Right cardiac atrium (tissue), 5 donors: ENCODE data around the gene USP22. TPM values are rescaled to one million over a fixed set of nuclear protein-coding genes. Genes with fewer than 3 reads are reported as not detected.

ENCODE experiments used
- ATAC-seq, 2 donors: fragments of 200-7000 bp; cut with Tn5 transposase; one replicate each; pipeline versions ENCODE4 v1.8.0 to v1.9.1; 2020; ENCODE audit warnings: moderate library complexity in 2 of 2, mild to moderate bottlenecking in 1 of 2
- DNase-seq, 3 donors: peaks; one replicate each; pipeline ENCODE4 v3.0.0-alpha.2; 2020
- H3K27ac ChIP-seq: one replicate; pipeline ENCODE4 v1.5.1; 2013; ENCODE audit warnings: mild to moderate bottlenecking, low read length, control low read depth, moderate library complexity
- H3K27me3 ChIP-seq: one replicate; pipeline ENCODE4 v1.6.1; 2013; ENCODE audit not compliant: control insufficient read depth, insufficient read depth
- H3K4me1 ChIP-seq: one replicate; pipeline ENCODE4 v1.6.1; 2013; ENCODE audit warnings: low read length; ENCODE audit not compliant: control insufficient read depth, insufficient read depth
- H3K4me3 ChIP-seq: one replicate; pipeline ENCODE4 v1.5.1; 2013; ENCODE audit warnings: low read length, control low read depth
- H3K9me3 ChIP-seq: one replicate; pipeline ENCODE4 v1.6.1; 2013; ENCODE audit warnings: low read length; ENCODE audit not compliant: control insufficient read depth
- WGBS: extraction: QIAGEN DNeasy Blood & Tissue Kit; methylation state at CpG from one replicate; pipeline ENCODE4 v1.1.7; 2013; 5-methylcytosine and 5-hydroxymethylcytosine counted together
- intact Hi-C, 4 donors: fragments of 100-400 bp; cut with DNase I; formaldehyde crosslinking; loops; one replicate each; pipeline versions ENCODE4 v1.11.0 to v1.14.0; 2022 to 2023
- polyA plus RNA-seq: library from polyadenylated mRNA; stranded (reverse); fragments of 200-250 nt; gene quantifications from one replicate; pipeline ENCODE4 v1.2.3, GENCODE V29; 2013
- total RNA-seq, 4 donors: library from RNA; stranded (reverse); fragmentation: NEBNext Ultra II Directional; extraction: Animal tissue kit (Norgen Biotek cat#: 25700); gene quantifications; one replicate each; pipeline ENCODE4 v1.2.1, GENCODE V29; 2021
- donor health status: healthy with polysubstance abuse.
- donor health status: DM: no; HTN: yes; CAD: no.
- donor health status: DM: no; HTN: no; CAD: no.
- donor health status: DM: no; HTN: yes; CAD: no; lungs with severe emphysema.
- donor health status: DM: yes; HTN: yes; CAD: no.

The USP22 gene
- total and polyA plus RNA-seq, 5 donors = 52.2 to 175 (median 165) TPM

- DNase-seq (peak in 2 of 3 donors; percentile 82 to 85), ATAC-seq (peak; percentile 22 to 53)
- WGBS = 58% methylated on average over 17 of the region's 17 CpGs
- Histone ChIP-seq H3K27me3 (no peaks in the 10 kb centered on the region), H3K9me3 (no peaks in the 10 kb centered on the region), H3K4me3 (no peak overlapping the region), H3K27ac (no peak overlapping the region), H3K4me1 (no peaks in the 10 kb centered on the region)
- intact Hi-C loops = loop anchor here in 2 of 4 donors (5.0 to 10.0 kb wide), 3 partner anchors 61 to 766 kb away; no protein-coding TSS in a partner anchor
Measured at GRCh38 chr17:20992987-20993862, 49.6 kb downstream of the USP22 start.

- no peaks in the 10 kb centered on the region for H3K4me1 ChIP-seq
- no peaks in the 10 kb centered on the region for H3K27me3 ChIP-seq
- ATAC-seq = no peak
- DNase-seq = peak in 1 of 3 donors; percentile 61
- H3K27ac ChIP-seq = no peak overlapping the region
- no peak overlapping the region for H3K4me3 ChIP-seq
- intact Hi-C loops = loop anchor here in 2 of 4 donors (5.0 to 10.0 kb wide), 3 partner anchors 60 to 765 kb away; no protein-coding TSS in a partner anchor
- 71% methylated on average over 12 of the region's 12 CpGs for WGBS
- no peaks in the 10 kb centered on the region for H3K9me3 ChIP-seq
Measured at GRCh38 chr17:20992416-20992815, 50.4 kb downstream of the USP22 start.

DNA sequence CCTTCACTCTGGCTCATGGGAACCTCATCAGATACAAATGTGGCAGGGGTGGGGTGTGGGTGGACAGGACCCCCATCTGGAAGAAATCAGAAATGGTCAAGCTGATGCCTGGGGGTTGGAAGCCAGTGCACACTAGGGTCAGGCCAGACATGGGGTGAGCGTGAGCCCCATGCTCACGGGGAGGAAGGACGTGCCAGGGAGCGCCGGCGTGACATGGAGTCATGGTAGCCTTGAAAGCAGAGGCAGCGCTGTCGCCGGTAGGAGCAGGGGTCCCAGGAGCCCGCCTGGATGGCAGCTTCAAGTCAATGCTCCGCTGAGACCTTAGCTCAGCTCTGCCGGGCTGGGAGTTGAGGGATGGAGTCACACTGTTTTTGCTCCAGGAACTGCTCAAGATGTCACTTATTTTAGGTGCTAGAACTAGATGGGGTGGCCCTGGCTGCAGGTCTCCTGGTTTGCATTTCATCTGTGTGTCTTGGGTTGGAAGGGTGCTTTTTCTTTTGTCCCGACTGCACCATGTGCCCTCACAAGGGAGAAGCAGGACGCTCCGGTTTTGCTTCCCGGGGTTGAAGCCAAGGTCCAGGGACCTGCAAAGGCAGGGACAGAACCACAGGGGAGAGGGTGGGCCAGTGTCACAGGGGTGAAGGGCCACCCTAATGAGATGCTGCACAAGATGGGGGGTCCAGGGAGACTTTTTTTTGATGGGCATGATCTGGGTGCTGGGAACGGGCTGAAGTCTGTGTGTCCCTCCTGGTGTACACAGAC, 51.4 kb downstream of the USP22 start:
- Histone ChIP-seq H3K4me3 (no peak overlapping the region), H3K27me3 (no peaks in the 10 kb centered on the region), H3K9me3 (no peaks in the 10 kb centered on the region), H3K4me1 (no peaks in the 10 kb centered on the region), H3K27ac (no peak overlapping the region)
- ATAC-seq = no peak
- intact Hi-C loops = loop anchor here in 2 of 4 donors (5.0 to 10.0 kb wide), 3 partner anchors 59 to 764 kb away; no protein-coding TSS in a partner anchor
- 83% methylated on average over 17 of the region's 17 CpGs for WGBS
- DNase-seq = no peak

DNA sequence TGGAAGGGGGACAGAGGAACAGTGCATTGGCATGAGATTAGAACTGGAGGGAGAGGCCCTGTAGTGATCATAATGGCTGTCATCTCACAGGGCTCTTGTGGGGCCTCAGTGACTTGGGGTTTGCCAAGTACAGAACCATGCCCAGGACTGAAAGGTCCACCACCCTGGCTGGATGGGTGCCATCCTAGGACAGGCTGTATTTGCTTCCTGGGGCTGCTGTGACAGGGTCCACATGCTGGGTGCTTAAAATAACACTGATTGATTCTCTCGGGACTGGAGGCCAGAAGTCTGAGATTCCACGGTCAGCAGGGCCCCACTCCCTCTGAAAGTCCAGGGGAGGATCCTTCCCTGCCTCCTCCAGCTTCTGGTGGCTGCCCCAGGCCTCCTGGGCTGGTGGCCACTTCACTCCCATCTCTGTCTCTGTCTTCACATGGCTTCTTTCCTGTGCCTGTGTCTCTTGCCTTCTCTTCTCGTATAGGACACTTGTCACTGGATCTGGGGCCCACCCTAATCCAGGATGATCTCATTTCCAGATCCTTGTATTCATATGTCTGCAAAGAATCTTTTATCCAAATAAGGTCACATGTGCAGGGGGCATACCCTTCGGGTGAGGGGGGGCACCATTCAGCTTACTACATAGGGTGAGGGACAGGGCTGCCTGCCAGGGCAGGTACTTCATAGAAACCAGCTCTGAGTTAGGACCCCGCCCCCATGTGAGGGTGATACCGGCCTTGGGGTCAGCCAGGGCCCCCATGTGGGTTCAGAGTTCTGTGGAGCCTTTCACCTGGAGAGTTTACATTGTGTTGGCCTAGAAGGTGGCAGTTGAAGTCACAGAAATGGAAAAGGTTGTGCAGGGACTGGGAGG, 52.6 kb downstream of the USP22 start:
- WGBS = 50% methylated on average over 6 of the region's 6 CpGs
- Histone ChIP-seq H3K4me1 (no peaks in the 10 kb centered on the region), H3K27ac (no peak overlapping the region), H3K9me3 (no peaks in the 10 kb centered on the region), H3K4me3 (no peak overlapping the region), H3K27me3 (no peaks in the 10 kb centered on the region)
- intact Hi-C loops = loop anchor here in 2 of 4 donors (5.0 to 10.0 kb wide), 3 partner anchors 58 to 763 kb away; no protein-coding TSS in a partner anchor
- DNase-seq (no peak), ATAC-seq (no peak)

GRCh38 chr17:20989481-20989880, 53.3 kb downstream of the USP22 start:
- WGBS = 90% methylated on average over 7 of the region's 7 CpGs
- intact Hi-C loops = no loop called here
- no peak for DNase-seq
- no peaks in the 10 kb centered on the region for H3K27me3 ChIP-seq
- H3K27ac ChIP-seq = no peak overlapping the region
- no peak overlapping the region for H3K4me3 ChIP-seq
- H3K4me1 ChIP-seq = no peaks in the 10 kb centered on the region
- H3K9me3 ChIP-seq = no peaks in the 10 kb centered on the region
- no peak for ATAC-seq

GRCh38 chr17:20988896-20989295, 53.9 kb downstream of the USP22 start:
- 91% methylated on average over 3 of the region's 3 CpGs for WGBS
- H3K27me3 ChIP-seq = no peaks in the 10 kb centered on the region
- no peak for ATAC-seq

GRCh38 chr17:20988001-20988636, 54.7 kb downstream of the USP22 start:
- Histone ChIP-seq H3K27me3 (no peaks in the 10 kb centered on the region), H3K4me1 (no peaks in the 10 kb centered on the region), H3K4me3 (no peak overlapping the region), H3K27ac (no peak overlapping the region), H3K9me3 (no peaks in the 10 kb centered on the region)
- ATAC-seq (no peak), DNase-seq (no peak)
- intact Hi-C loops = no loop called here
- WGBS = 88% methylated on average over 11 of the region's 11 CpGs

More at GRCh38 chr17:20988896-20989295, 53.9 kb downstream of the USP22 start:
- no peak overlapping the region for H3K4me3 ChIP-seq
- no peak for DNase-seq
- intact Hi-C loops = no loop called here
- no peaks in the 10 kb centered on the region for H3K4me1 ChIP-seq
- no peak overlapping the region for H3K27ac ChIP-seq
- H3K9me3 ChIP-seq = no peaks in the 10 kb centered on the region

- ATAC-seq = no peak
- DNase-seq = no peak
- Histone ChIP-seq H3K9me3 (no peaks in the 10 kb centered on the region), H3K4me3 (no peak overlapping the region), H3K4me1 (no peaks in the 10 kb centered on the region), H3K27ac (no peak overlapping the region), H3K27me3 (no peaks in the 10 kb centered on the region)
- intact Hi-C loops = no loop called here
- WGBS = 88% methylated on average over 5 of the region's 5 CpGs
Measured at GRCh38 chr17:20987511-20987910, 55.3 kb downstream of the USP22 start.

DNA sequence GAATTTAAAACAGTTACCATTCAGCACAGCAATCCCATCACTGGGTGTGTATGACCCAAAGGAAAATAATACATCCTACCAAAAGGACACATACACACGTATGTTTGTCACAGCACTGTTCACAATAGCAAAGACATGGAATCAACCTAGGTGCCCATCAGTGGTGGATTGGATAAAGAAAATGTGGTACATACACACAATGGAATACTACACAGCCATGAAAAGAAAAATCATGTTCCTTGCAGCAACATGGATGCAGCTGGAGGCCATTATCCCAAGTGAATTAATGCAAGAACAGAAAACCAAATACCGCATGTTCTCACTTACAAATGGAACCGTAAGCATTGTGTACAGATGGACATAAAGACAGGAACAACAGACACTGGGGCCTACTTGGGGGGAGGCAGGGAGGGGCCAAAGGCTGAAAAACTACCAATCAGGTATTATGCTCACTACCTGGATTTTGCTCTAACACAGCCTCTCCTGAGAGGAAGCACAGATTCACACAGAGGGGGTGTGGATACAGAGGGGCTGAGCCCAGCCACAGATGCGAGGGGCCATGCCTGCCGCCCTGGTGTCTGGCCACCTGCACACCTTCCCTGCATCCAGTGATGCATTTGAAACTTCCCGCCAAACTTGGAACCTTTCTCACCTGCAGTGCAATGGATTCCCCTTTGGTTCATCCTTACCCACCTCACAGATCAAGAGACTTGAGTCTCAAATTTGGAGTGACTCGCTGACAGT, 55.9 kb downstream of the USP22 start:
- intact Hi-C loops = no loop called here
- no peak for DNase-seq
- no peaks in the 10 kb centered on the region for H3K9me3 ChIP-seq
- no peaks in the 10 kb centered on the region for H3K4me1 ChIP-seq
- H3K27ac ChIP-seq = no peak overlapping the region
- ATAC-seq = no peak
- 96% methylated on average over 7 of the region's 7 CpGs for WGBS
- no peaks in the 10 kb centered on the region for H3K27me3 ChIP-seq
- no peak overlapping the region for H3K4me3 ChIP-seq

GRCh38 chr17:20983359-20983637, 59.5 kb downstream of the USP22 start:
- Histone ChIP-seq H3K27me3 (no peaks in the 10 kb centered on the region), H3K4me1 (no peaks in the 10 kb centered on the region), H3K27ac (no peak overlapping the region), H3K9me3 (no peaks in the 10 kb centered on the region), H3K4me3 (no peak overlapping the region)
- 85% methylated on average over 3 of the region's 3 CpGs for WGBS
- ATAC-seq (no peak), DNase-seq (no peak)
- intact Hi-C loops = no loop called here
